ENCODE data around the gene SNX17. TPM values are rescaled to one million over a fixed set of nuclear protein-coding genes. Genes with fewer than 3 reads are reported as not detected.

The SNX17 gene
- total and polyA plus RNA-seq, 12 donors, result 66.8 to 174 (median 127) TPM

DNA sequence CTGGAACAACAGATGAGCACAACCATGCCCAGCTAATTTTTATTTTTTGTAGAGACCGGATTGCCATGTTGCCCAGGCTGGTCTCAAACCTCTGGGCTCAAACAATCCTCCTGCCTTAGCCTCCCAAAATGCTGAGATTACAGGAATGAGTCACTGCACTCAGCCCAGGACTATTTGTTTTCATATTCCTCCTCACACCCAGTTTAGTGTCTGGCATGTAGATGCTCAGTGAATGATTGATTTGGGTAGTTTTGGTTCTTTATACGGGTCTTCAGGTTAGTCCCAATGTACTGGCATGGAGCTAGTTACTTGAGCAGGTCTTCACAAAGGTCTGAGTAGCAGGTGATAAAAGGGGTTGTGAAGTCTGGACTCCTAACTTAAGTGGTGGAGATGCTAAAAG lies 6.5 kb upstream of the SNX17 start:
- WGBS, 4 donors, result 78 to 84% (median 80%) methylated on average over 2 of the region's 2 CpGs
- no peak overlapping the region for H3K27ac ChIP-seq
- peaks cover 0 to 55% of the 10 kb centered on the region in 2 donors for H3K36me3 ChIP-seq (replicated peaks in 1 of 2)
- no peak overlapping the region for H3K4me3 ChIP-seq
- no peaks in the 10 kb centered on the region for H3K27me3 ChIP-seq
- TF ChIP-seq POLR2A (IDR thresholded peaks at IDR 0.05), result no peak
- TF ChIP-seq, protein P1, sequence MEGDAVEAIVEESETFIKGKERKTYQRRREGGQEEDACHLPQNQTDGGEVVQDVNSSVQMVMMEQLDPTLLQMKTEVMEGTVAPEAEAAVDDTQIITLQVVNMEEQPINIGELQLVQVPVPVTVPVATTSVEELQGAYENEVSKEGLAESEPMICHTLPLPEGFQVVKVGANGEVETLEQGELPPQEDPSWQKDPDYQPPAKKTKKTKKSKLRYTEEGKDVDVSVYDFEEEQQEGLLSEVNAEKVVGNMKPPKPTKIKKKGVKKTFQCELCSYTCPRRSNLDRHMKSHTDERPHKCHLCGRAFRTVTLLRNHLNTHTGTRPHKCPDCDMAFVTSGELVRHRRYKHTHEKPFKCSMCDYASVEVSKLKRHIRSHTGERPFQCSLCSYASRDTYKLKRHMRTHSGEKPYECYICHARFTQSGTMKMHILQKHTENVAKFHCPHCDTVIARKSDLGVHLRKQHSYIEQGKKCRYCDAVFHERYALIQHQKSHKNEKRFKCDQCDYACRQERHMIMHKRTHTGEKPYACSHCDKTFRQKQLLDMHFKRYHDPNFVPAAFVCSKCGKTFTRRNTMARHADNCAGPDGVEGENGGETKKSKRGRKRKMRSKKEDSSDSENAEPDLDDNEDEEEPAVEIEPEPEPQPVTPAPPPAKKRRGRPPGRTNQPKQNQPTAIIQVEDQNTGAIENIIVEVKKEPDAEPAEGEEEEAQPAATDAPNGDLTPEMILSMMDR (IDR thresholded peaks at IDR 0.05), result no peak
- peaks cover 2 to 8% of the 10 kb centered on the region in 2 donors for H3K4me1 ChIP-seq (replicated peaks in 1 of 2)
- no peaks in the 10 kb centered on the region for H3K9me3 ChIP-seq (replicated peaks in 1 of 3)
- no peak for DNase-seq
- intact Hi-C loops (cut with DNase I), result no loop called here

DNA sequence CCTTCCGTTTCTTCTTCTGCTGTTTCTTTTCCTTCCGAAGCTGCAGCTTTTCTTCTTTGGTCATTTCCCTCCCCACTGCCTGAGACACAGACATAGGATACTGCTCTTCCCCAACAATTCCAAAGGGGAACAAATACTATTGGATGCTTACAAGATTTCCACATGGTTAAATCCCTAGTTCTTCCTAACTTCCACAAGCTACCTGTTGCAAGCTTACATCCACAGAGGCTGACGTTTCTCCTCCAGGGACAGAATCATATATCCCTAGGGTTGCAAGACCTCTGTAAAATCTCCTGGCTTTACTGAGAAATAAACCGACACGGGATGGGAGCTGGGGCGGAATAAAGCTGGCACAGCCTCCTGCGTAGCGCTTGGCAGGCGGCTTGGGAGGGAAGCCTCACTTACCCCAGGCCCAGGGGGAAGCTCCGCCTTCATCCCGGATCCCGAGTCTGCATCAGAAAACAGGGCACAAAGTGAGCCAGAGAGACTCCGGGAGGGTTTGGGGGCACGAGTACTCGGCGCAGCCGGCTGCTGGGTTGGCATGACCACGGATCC lies 868 bp upstream of the SNX17 start:
- DNase-seq, result peak in 6 of 7 donors; percentile 80 to 87 (median 82)
- intact Hi-C loops (cut with DNase I), result loop anchor here in 1 of 2 donors (5.0 kb wide), 1 partner anchor 42 kb away; no protein-coding TSS in a partner anchor
- H3K4me3 ChIP-seq, result peak overlapping the region; percentile 21 to 95 (median 70)
- H3K4me1 ChIP-seq (replicated peaks in 1 of 2), result peaks cover 17 to 33% of the 10 kb centered on the region in 2 donors
- H3K36me3 ChIP-seq (replicated peaks in 1 of 2), result peaks cover 0 to 61% of the 10 kb centered on the region in 2 donors
- H3K9me3 ChIP-seq (replicated peaks in 1 of 3), result no peaks in the 10 kb centered on the region
- peak overlapping the region; percentile 70 to 98 (median 96) for H3K27ac ChIP-seq
- TF ChIP-seq, protein P1 (IDR thresholded peaks at IDR 0.05), result no peak
- TF ChIP-seq POLR2A (IDR thresholded peaks at IDR 0.05), result no peak
- 1 to 7% (median 1%) methylated on average over 9 to 18 of the region's 18 CpGs for WGBS, 4 donors
- no peaks in the 10 kb centered on the region for H3K27me3 ChIP-seq

DNA sequence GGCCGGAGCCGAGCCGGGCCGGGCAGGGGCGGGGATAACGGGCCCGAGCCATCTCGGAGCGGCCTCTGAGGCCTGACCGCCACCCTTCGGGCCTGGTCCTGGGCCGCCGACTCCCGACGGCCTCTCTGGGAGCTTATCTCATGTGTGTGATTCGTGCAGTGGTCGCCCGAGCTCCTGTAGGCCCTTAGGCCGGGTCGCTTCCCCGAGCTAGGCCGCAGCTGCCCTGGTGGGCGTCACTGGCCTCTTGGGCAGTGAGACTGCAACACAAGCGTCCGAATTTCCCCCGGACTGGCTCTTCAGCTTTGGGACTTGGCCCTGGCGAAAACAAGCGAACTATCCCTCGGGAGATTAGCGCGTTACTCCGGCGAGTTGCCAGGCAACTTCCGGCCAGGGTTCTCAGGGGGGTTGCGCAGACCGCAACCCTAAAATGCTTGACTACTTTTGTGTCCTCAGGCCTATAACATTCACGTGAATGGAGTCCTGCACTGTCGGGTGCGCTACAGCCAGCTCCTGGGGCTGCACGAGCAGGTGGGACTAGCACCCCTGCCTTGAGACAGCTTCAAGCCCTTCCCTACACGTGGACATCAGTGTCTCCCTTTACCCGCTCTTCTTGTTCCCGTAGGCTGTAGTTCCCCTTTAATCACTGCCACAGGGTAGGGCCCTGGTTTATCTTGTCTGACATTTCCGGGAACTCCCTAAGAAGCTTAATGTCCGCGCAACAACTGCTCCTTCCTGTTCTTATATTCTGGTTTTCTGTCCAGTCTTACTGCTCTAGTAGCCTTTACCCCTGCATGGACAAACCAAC lies 602 bp downstream of the SNX17 start:
- 0 to 1% (median 1%) methylated on average over 7 to 46 of the region's 46 CpGs for WGBS, 4 donors
- Histone ChIP-seq H3K36me3 (replicated peaks in 1 of 2) (peaks cover 0 to 63% of the 10 kb centered on the region in 2 donors), H3K9me3 (replicated peaks in 1 of 3) (no peaks in the 10 kb centered on the region), H3K4me1 (replicated peaks in 1 of 2) (peaks cover 17 to 33% of the 10 kb centered on the region in 2 donors), H3K4me3 (peak overlapping the region; percentile 73 to 95 (median 87)), H3K27ac (peak overlapping the region; percentile 63 to 98 (median 90)), H3K27me3 (no peaks in the 10 kb centered on the region)
- intact Hi-C loops (cut with DNase I), result no loop called here
- peak in 6 of 7 donors; percentile 39 to 75 (median 52) for DNase-seq
- peak in 1 of 2 donors; percentile 4 for TF ChIP-seq POLR2A (IDR thresholded peaks at IDR 0.05)
- TF ChIP-seq, protein P1 (IDR thresholded peaks at IDR 0.05), result no peak

DNA sequence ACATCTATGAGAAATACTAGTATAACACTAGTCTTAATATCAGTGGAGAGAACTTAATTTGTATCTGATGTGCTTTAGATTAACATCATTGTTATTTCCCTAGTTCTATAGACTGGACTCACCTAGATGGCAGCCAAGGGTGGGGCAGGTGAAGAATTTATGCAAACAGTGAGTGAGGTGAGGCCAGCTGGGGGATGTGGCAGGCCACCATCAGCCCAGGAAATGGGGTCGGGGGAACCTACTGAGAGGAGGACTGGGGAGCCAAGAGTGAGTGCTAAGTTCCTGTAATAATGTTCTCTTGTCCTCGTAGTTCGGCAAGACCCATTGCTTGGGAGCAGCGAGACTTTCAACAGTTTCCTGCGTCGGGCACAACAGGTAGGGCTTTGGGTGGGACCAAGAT lies 2.5 kb downstream of the SNX17 start:
- Histone ChIP-seq H3K36me3 (replicated peaks in 1 of 2) (peaks cover 0 to 64% of the 10 kb centered on the region in 2 donors), H3K27me3 (no peaks in the 10 kb centered on the region), H3K4me1 (replicated peaks in 1 of 2) (peaks cover 17 to 33% of the 10 kb centered on the region in 2 donors), H3K9me3 (replicated peaks in 1 of 3) (no peaks in the 10 kb centered on the region), H3K27ac (no peak overlapping the region), H3K4me3 (no peak overlapping the region)
- WGBS, 4 donors, result 83 to 92% (median 90%) methylated on average over 6 of the region's 6 CpGs
- TF ChIP-seq, protein P1 (IDR thresholded peaks at IDR 0.05), result no peak
- TF ChIP-seq POLR2A (IDR thresholded peaks at IDR 0.05), result no peak
- no peak for DNase-seq
- intact Hi-C loops (cut with DNase I), result no loop called here
